Cerebellar nuclear complex (tissue), 1 donor: ENCODE measurements around the gene C3orf85.

ENCODE experiments used
- DNase-seq, 2 experiments: peaks; one replicate each; lab custom pipeline; 2025; lab: John Stamatoyannopoulos, UW

The C3orf85 gene

DNA sequence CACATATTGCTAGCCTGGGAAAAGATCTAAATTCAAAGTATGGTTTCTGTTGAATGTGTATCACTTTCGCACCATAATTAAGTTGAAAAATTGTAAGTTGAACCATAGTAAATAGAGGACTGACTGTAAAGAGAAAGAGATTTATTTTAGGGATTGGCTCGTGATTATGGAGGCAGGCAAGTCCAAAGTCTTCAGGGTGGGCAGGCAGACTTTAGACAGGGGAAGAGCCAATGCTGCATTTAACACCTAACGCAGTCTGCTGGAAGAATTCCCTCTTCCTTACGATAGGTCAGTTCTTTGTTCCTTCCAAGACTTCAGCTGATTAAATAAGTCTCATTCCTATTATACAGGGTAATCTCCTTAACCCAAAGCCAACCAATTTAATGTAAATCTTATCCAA, 15.8 kb downstream of the C3orf85 start:
- no peak for DNase-seq

DNA sequence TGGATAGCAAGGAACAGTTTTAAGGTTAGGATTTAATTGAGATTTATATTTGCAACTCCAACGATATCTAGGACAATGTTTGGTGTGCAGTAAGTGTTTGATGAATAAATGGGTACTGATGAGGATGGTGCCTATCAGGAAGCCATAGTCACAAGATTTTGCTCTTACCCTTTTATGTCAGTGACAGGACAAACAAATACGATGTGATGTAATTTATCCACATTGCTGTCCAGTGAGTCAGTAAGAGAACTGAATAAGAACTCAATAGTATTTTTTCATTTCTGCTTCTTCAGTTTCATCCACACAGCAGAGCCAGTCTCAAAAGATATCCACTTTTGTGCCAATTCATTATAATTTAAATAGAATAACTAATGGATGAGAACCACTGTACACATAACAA, 18.5 kb downstream of the C3orf85 start:
- no peak for DNase-seq

DNA sequence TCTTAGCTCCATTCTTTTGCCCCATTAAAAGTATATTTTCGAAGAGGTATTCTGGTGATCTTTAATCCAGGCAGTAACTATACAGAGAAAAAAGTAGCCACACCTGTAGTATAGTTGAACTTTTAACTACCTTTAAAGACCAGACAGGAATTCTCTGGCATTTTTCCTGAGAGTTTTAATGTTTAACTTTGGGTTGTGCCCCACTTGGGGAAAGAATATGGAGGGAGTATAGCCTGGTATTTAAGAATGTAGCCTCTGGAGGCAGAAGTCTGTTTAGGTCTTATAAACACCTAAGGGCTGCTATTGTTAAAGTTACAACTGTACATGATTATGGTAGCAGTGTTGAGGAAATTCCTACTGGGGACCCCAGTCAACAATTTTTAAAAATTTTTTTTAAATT, 19.3 kb downstream of the C3orf85 start:
- no peak for DNase-seq

DNA sequence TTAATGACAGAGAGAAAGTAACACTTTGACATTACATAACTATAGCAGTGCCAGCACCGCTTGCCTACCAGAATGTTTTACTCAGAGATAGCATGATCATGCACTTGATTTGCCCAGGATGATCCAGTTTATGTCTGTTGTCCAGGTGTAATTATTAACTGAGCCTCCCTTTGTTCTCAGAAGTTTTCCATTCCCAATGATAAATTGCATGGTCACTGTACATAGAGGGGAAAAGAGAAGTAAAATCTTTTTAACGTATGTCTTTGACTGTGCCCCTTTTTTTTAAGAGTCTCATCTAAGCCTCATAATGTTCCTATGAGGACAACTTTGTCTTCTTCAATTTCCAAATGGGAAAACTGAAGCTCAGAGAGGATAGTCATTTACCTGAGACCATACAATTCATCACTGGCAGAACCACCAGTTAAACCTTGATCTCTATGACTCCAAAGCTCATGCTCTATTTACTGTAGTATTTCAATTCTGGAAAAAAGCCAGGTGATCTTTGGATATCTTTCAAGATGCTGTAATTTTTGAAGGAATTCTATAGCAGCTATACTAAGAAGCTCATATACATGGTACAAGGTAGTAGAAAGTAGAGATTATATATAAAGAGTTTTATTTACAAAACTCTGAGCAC, 25.1 kb downstream of the C3orf85 start:
- DNase-seq = no peak

DNA sequence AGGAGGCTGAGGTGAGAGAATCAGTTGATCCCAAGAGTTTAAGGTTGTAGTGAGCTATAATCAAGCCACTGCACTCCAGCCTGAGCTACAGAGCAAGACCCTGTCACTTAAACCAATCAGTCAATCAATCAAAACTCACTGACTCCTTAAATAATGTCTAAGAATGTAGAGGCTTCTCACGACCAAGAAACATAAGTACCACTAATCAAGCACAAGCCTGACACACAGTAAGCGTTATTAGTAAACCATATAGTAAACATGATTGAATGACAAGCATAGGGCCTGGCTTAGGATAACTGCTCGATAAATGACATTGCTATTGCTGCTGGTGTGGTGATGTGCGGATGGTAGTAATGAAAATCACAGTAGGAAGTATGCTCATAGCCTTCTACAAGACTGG, 29.4 kb downstream of the C3orf85 start:
- DNase-seq = no peak

DNA sequence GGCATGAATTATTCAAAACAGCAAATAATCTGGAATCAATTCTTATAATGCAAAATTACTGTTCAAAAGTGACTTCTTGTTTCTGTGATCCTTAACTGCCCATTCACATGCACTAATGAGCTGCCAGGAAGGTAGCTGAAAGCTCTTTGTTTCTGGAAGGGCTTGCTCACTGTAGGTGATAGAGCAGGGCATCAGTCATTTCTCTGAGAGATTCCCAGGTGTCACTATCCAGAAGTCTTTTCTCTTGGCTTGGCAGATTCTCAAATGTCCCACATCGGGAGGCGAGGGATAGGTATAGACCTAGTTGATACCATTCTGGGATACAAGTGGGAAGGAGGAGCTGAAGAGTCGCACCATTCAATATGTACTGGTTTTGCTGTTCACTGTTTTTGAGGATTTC, 35.0 kb downstream of the C3orf85 start:
- no peak for DNase-seq

DNA sequence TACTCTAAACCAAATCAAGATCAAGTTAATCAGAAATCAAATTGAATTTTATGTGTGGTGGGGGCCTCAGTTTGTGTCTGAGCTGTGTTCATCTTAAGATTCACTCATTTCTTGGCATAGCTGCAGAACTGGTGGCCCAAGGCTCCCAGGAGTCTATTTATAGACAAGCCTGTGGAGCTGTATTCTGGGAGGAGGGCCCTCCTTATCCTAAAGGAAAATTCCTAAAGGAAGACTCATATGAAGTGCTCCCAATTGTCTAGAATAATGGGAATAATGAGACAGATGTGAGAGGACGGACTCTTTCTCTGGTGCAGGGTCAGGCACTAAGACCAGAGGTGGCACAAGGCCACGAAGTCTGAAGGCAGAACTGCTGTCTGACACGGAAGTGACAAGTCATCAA, 38.9 kb downstream of the C3orf85 start:
- no peak for DNase-seq

DNA sequence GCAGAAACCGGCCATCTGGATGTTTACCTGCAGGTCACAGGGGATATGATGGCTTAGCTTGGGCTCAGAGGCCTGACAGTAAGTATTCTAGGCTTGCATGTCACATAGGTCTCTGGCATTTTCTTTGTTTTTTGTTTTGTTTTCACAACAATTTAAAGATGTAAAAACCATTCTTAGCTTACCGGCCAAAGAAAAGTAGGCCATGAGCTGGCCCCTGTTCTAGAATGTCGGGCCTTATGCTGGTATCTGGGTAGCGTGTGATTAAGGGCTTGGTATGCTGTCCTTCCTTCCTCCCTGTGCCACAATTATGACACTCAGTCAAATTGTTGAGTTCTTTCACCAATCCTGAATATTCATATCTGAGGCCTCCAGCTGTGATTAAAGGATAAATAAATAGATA, 40.2 kb downstream of the C3orf85 start:
- DNase-seq = no peak

DNA sequence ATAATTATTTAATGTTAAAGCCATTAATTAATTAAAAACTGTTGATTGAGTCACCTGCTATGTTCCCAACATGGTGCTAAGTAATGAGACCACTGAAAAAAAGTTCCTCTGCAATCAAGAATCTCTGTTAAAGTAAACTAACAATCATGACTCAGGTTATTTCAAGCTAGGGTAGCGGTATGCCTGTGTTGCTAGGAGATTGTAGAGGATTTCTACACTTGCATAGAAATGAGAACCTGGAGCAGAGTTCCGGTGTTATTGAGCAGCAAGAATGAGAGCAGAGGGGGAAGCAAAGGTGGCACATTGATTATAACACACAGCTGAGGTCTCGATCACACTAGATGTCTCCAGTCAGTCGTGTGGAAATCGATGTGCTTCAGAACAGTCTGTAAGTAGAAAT, 41.4 kb downstream of the C3orf85 start:
- no peak for DNase-seq

DNA sequence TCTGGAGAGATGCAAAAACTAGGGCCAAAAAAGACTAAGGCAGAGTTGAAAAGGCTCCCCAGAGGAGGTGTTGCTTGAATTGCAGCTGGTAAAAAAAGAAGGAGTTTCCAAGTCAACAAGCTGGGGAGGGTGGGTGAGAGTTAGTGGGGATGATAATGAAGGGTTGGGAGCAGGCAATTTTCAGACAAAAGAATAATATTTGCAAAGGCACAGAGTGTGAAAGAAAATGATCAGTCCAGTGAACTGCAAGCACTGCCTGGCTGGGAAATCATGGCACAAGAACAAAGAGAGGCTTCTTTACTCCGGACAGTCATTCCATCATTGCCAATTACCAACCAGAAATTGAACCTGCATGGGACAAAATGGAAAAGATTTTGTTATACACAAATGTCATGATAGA, 42.2 kb downstream of the C3orf85 start:
- DNase-seq = no peak

DNA sequence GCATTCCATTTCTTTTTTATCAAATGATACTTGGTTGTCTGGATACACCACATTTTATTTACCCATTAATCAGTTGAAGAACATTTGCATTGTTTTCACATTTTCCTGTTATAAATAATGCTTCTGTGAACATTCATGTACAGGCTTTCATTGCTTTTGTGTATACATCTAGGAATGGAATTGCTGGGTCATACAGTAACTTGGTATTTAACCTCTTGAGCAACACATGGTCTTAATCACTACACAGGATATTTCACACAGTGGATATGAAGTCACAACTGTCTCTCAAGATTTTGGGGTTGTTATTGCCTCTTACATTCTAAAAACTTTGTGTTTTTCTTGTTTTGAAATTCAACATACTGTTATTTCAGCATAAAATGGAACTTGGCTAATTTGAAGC, 48.2 kb downstream of the C3orf85 start:
- DNase-seq = no peak

DNA sequence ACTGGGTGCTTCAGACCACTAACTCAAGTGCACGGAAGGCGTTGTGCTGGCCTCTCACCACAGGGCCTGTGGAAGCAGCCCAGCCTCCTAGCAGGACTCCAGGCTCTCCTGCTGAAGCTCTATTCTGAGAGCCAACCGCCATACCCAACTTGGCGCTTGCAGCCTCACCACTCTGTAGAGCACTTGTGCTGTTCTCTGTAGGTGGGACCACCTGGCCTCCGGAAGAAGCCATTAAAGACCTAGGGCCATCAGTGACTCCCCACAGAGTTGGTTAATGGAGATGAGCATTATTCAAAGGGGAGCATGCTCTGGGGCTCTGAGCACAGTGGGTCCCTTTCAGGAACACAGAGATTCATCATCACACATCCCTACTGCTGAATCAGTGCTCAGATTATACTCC, 50.9 kb downstream of the C3orf85 start:
- DNase-seq = no peak

DNA sequence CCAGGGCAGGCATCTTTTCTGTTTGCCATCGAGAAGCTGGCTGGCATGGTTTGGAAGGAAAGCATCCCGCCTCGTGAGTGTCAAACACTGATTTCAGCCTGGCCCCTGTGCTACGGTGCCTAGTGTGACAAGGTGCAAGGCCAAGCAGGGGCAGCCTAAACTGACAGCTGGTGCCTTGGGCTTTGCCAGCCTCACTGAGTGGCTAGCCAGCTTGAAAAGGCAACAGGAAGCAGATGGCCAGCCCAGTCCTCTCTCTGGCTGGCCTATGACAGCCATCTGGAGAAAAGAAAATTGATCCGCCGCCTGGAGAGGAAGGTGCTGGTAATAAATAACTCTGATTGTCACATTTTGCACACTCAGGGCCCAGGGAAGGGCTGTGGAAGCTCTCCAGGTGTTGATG, 52.2 kb downstream of the C3orf85 start:
- DNase-seq = peak; percentile 79 to 92

DNA sequence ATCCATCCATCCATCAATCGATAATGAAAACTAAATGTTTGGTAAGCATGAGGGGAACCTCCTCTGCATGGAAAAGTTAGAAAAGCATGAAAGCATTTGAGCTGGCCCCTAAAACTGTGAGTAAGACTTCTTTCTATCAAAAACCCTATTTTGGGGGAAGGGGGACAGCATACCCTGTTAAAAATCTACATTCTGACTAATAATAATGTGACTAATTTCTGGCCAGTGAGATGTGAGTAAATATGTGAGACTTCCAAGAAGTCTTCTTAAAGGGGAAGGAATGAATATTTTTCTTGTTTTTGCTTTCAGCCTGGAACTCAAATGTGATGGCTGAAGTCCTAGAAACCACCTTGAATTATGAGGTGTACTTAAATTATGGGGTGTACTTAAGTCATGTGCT, 54.9 kb downstream of the C3orf85 start:
- no peak for DNase-seq

DNA sequence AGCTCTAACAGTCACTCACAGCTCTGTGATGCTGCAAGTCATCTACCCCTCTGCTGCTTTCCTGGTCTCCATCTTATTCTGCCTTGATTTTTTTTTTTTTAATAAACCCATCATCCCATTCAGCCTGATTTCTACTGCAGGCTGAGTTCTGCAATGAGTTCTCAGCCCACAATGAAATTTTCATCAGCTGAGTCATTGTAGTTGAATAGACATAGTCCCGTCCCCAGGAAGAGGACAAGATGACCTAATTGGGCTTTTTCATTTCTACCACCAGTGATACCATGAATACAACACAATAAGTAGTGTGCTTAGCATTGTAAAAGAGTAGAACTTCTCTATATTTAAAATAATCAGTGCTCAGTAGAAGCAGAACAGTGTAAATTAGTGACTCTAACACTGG, 59.3 kb downstream of the C3orf85 start:
- no peak for DNase-seq
